ENCODE data around the gene TBX19.

DNA sequence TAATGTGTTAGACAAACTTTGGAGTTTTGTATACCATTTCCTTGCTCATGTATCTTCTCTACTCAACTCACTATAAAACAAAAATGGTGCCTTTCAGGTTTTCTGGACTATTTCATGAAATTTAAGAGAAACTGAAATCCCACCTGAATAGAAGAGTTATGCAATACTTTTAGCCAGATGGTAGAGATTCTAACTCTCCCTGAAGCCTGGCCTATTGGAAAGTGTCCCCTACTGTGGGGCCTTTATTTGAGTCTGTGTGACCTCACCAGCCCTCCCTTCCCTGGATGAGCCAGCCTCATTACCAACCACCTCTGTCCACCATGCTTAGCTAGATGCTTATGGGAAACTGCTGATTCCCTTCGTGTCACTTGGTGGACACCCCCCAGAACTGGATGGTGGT, 35.5 kb downstream of the TBX19 start:
- TF ChIP-seq JUN (IDR thresholded peaks at IDR 0.05; ENCODE audit: low read depth, low read length) (no peak), RBBP5 (IDR thresholded peaks at IDR 0.05; ENCODE audit: borderline replicate concordance, low read depth, low read length) (no peak)
- TF ChIP-seq, protein P1, sequence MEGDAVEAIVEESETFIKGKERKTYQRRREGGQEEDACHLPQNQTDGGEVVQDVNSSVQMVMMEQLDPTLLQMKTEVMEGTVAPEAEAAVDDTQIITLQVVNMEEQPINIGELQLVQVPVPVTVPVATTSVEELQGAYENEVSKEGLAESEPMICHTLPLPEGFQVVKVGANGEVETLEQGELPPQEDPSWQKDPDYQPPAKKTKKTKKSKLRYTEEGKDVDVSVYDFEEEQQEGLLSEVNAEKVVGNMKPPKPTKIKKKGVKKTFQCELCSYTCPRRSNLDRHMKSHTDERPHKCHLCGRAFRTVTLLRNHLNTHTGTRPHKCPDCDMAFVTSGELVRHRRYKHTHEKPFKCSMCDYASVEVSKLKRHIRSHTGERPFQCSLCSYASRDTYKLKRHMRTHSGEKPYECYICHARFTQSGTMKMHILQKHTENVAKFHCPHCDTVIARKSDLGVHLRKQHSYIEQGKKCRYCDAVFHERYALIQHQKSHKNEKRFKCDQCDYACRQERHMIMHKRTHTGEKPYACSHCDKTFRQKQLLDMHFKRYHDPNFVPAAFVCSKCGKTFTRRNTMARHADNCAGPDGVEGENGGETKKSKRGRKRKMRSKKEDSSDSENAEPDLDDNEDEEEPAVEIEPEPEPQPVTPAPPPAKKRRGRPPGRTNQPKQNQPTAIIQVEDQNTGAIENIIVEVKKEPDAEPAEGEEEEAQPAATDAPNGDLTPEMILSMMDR (IDR thresholded peaks at IDR 0.05; ENCODE audit: control extremely low read depth in 1 of 3, insufficient read depth in 1 of 3, low read depth in 1 of 3, low read length in 3 of 3) = no peak

Measured in H1 (cell line).